Measurements from ENCODE around the gene PPP1R1A. TPM values are rescaled to one million over a fixed set of nuclear protein-coding genes. Genes with fewer than 3 reads are reported as not detected.

Gene PPP1R1A
- total RNA-seq, 1 donor from 2014 or later, result 2.3 TPM

- peaks cover 75% of the 10 kb centered on the region for H3K27me3 ChIP-seq
- Mint-ChIP-seq H3K4me1 (no peaks in the 10 kb centered on the region), H3K27ac (no peak overlapping the region), H3K36me3 (no peaks in the 10 kb centered on the region), H3K4me3 (no peak overlapping the region), H3K27me3 (ENCODE audit: insufficient read depth, low read depth) (peaks cover 5% of the 10 kb centered on the region), H3K9me3 (peaks cover 13% of the 10 kb centered on the region)
- peaks cover 4% of the 10 kb centered on the region for H3K9me3 ChIP-seq (ENCODE audit: low read depth)
- no peaks in the 10 kb centered on the region for H3K79me2 ChIP-seq (ENCODE audit: low read depth)
- TF ChIP-seq EZH2phosphoT487 (IDR thresholded peaks at IDR 0.05) (no peak), CTCF (IDR thresholded peaks at IDR 0.05) (peak; percentile 53)
- no peak for DNase-seq (ENCODE audit: low spot score)
- no peak overlapping the region for H2AFZ ChIP-seq (replicated peaks)
- no peak overlapping the region for H3K4me2 ChIP-seq
- H3K36me3 ChIP-seq, result no peaks in the 10 kb centered on the region
- H3K9ac ChIP-seq, result no peak overlapping the region
- no peaks in the 10 kb centered on the region for H3F3A ChIP-seq (ENCODE audit: low read depth)
- H4K20me1 ChIP-seq (ENCODE audit: low read depth), result no peaks in the 10 kb centered on the region
- H3K27ac ChIP-seq, result no peak overlapping the region
- peaks cover 3% of the 10 kb centered on the region for H3K4me1 ChIP-seq
- H3K4me3 ChIP-seq, result no peak overlapping the region
These were observed 34.2 kb upstream of the PPP1R1A start for GRCh38 chr12:54622463-54623183.

GRCh38 chr12:54616933-54617680 is 28.6 kb upstream of the PPP1R1A start:
- no peak overlapping the region for H2AFZ ChIP-seq (replicated peaks)
- H3K27me3 ChIP-seq, result peaks cover 100% of the 10 kb centered on the region
- H3K4me3 Mint-ChIP-seq, result no peak overlapping the region
- H3K36me3 ChIP-seq, result no peaks in the 10 kb centered on the region
- no peak overlapping the region for H3K27ac Mint-ChIP-seq
- H4K20me1 ChIP-seq (ENCODE audit: low read depth), result no peaks in the 10 kb centered on the region
- DNase-seq (ENCODE audit: low spot score), result no peak
- no peaks in the 10 kb centered on the region for H3K9me3 ChIP-seq (ENCODE audit: low read depth)
- peaks cover 3% of the 10 kb centered on the region for H3K27me3 Mint-ChIP-seq (ENCODE audit: insufficient read depth, low read depth)
- no peak overlapping the region for H3K4me2 ChIP-seq
- no peaks in the 10 kb centered on the region for H3K36me3 Mint-ChIP-seq
- no peak overlapping the region for H3K4me3 ChIP-seq
- peaks cover 3% of the 10 kb centered on the region for H3K4me1 ChIP-seq
- H3K79me2 ChIP-seq (ENCODE audit: low read depth), result no peaks in the 10 kb centered on the region
- H3K4me1 Mint-ChIP-seq, result no peaks in the 10 kb centered on the region
- no peak overlapping the region for H3K27ac ChIP-seq
- no peaks in the 10 kb centered on the region for H3F3A ChIP-seq (ENCODE audit: low read depth)
- no peak overlapping the region for H3K9ac ChIP-seq
- no peaks in the 10 kb centered on the region for H3K9me3 Mint-ChIP-seq
- TF ChIP-seq EZH2 (IDR thresholded peaks at IDR 0.05) (no peak), CTCF (IDR thresholded peaks at IDR 0.05) (no peak), EZH2phosphoT487 (IDR thresholded peaks at IDR 0.05) (no peak)

- no peaks in the 10 kb centered on the region for H3K9me3 ChIP-seq (ENCODE audit: low read depth)
- no peak overlapping the region for H3K4me2 ChIP-seq
- peaks cover 100% of the 10 kb centered on the region for H3K27me3 ChIP-seq
- H3K36me3 Mint-ChIP-seq, result no peaks in the 10 kb centered on the region
- H3K79me2 ChIP-seq (ENCODE audit: low read depth), result no peaks in the 10 kb centered on the region
- TF ChIP-seq CTCF (IDR thresholded peaks at IDR 0.05) (no peak), EZH2phosphoT487 (IDR thresholded peaks at IDR 0.05) (no peak), EZH2 (IDR thresholded peaks at IDR 0.05) (no peak)
- H4K20me1 ChIP-seq (ENCODE audit: low read depth), result no peaks in the 10 kb centered on the region
- no peaks in the 10 kb centered on the region for H3K4me1 Mint-ChIP-seq
- DNase-seq (ENCODE audit: low spot score), result no peak
- no peak overlapping the region for H3K9ac ChIP-seq
- H3K4me3 ChIP-seq, result no peak overlapping the region
- H3K27ac Mint-ChIP-seq, result no peak overlapping the region
- no peaks in the 10 kb centered on the region for H3K9me3 Mint-ChIP-seq
- H3K27ac ChIP-seq, result no peak overlapping the region
- H3K4me1 ChIP-seq, result no peaks in the 10 kb centered on the region
- H3F3A ChIP-seq (ENCODE audit: low read depth), result no peaks in the 10 kb centered on the region
- peaks cover 3% of the 10 kb centered on the region for H3K27me3 Mint-ChIP-seq (ENCODE audit: insufficient read depth, low read depth)
- no peak overlapping the region for H3K4me3 Mint-ChIP-seq
- no peak overlapping the region for H2AFZ ChIP-seq (replicated peaks)
- H3K36me3 ChIP-seq, result no peaks in the 10 kb centered on the region
These were observed 23.8 kb upstream of the PPP1R1A start for GRCh38 chr12:54612225-54612750.

Data from neural progenitor cell (in vitro differentiated cells).